Effector CD4-positive, alpha-beta T cell (primary cell): ENCODE measurements around the gene SSH2.

Experiments
- DNase-seq: peaks from one replicate; pipeline ENCODE4 v3.0.0-alpha.2; 2020

SSH2 gene

DNA sequence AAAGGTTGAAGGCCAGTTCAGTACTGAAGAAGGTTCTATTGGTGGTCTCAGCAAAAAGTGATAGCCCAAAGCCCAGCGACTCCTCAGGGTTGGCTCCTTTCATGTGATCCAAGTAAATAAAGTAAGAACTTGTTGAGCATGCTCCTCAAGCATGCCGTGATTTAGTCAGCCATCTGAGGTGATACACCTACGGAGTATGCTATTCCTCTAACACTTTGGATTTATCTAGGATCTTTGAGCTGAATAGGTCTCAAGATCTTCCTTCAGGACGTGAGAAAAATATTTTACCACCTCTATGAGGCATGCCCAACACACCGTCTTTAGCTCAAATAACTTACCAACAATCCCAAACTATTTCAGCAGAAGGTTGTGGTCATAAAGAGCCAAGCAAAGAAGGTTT, 154.0 kb downstream of the SSH2 start:
- no peak for DNase-seq

DNA sequence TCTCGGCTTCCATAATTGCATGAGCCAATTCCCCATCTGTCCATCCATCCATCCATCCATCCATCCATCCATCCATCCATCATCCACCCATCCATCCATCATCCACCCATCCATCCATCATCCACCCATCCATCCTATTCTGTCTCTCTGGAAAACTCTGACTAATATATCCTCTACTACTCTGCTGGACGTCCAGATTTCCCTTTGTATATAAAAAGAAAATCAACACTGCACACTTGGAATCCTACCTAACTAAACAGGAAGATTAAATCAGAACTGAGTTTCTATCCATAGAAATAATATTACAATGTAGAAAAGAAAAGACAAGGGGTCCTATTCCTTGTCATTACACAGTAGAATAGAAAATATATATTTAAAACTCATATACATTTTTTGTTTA, 157.0 kb downstream of the SSH2 start:
- DNase-seq: no peak

DNA sequence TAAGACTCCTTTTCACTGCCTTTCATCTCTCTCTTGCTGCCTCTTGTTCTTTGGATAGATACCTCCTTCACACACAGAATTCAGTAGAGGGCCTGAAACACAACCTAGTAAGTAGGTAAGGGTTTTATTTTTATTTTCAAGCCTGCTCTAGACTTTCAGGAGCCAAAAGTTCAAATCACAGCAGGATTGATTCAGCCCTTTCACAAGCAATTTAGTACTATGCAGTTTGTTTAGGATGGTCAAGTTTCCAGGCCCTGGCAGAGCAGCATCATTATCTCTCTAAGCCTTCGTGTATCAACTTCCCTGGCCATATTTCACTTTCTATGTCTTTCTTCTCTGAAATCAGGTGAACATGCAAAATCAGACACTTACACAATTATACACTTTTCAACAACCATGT, 158.5 kb downstream of the SSH2 start:
- no peak for DNase-seq

DNA sequence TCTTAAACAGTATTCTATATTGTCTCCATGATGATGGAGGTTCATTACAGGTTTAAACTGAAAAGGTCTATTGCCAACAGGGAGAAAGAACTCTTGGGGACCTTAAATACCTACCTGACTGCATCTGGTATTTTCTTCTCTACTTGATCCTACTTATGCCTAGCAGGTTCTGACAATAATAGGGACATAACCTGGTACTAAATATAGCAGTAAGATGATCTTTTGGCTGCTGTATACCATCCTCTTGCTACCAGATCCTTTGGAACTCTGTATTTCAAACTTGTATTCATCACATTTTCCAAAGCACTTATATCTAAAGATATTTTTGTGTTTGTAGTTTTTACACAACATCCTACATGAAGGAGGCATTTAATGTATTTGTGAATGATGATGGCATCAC, 160.8 kb downstream of the SSH2 start:
- no peak for DNase-seq

DNA sequence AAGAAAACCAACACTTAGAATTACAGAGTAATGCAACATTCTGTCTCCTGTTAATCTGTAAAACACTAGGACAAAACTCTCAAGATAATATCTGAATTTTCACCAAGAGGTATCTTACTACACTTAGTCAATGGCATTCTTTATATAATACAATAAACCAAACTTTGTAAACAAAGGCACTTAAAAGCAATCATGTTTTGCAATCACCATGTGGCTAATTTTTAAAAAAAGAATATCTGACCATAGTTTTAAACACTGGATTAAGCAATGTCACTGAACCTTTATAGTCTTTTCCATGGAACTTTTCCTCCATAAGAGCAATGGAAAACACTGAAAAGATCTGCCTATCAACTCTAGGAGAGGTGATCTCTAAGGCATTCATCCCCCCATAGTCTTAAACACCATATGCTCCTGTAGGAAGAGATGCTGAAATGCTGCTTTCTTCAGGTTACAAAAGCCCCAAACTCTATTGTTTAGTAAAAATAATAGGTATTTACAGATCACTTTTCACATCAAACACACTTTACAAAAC, 163.2 kb downstream of the SSH2 start:
- DNase-seq: no peak

DNA sequence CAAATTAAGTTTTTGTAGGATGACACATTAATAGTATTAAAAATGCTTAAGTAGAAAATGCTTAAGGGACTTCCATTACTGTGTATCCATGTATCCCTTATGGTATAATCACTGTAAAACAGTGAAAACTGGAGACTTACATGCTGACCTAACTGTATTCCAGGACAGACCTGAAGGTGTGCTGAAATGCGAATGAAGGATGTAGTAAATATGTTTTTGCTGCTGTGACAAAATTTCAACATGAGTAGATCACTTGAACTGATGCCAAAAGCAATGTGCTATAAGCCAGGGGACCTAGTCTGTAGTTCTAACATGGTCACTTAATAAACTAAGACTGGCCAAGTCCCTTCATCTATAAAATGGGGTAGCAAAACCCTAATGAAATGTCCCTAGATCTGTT, 165.3 kb downstream of the SSH2 start:
- no peak for DNase-seq

DNA sequence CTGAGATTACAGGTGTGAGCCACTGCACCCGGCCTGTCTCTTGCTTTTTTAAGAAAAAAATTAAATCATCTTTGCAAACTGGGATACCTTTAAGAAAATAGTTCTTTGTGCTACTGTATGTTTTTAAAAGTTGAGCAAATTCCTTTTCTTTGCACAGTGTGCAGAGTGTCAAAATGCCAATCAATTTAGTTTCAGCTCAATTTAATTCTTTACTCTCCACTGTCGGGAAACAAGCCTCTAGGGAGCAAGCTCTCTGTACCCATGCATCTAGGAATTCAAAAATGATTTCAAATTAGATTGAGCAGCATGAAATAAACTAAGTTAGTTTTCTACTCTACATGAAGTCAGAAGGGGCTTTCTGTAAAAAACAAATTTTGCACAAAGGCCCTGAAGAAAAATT, 165.8 kb downstream of the SSH2 start:
- DNase-seq: no peak

DNA sequence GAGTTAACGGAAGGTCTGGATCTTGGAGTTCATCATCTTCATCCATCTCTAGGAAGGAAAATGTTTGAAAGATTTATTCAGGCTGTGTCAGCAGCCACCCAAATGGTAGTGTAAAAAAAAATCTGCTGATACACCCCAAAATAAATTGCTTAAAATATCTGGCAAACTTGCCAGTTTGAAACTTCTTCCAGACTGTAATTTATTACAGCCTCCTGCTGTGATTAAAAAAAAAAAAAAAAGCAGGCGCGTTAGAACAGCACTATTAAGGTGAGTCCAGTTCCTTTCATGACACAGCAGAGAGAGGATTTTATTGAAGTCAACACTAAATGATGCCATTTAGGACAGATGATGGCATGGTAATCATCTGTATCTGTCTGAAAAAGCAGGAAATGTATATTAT, 166.8 kb downstream of the SSH2 start:
- DNase-seq: no peak

DNA sequence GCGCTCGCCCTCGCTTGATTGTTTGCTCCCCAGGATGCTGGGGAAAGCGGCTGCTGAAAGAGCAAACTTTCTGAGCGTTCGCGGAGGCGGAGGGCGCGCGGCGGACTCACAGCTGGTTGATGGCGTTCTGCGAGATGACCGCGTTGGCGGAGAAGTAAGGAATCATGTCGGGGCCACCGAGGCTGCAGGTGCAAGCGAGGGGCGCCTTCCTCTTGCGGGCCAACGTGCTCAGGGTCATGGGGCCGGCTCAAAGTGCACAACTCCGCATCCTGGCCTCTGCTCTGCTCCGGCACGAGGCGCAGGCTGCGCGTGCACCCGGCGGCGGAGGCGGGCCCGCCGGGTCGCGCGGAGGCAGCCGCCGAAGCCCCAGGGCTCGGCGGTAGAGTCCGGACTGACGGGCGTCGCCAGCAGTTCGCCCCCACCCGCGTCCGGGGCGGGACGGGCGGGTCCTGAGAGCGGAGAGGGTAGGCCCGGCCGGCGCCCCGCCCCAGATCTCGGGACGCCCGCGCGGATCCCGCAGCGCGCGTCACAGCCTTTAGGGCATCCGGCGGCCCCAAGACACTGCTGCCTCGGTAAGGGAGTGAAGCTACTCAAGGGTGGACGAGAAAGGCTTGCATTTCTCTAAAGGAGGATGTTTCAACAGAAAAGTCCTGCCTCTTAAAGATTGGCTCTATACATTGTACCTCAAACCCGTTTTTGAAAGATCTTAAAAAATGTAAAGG, 168.8 kb downstream of the SSH2 start:
- DNase-seq: peak; percentile 83

DNA sequence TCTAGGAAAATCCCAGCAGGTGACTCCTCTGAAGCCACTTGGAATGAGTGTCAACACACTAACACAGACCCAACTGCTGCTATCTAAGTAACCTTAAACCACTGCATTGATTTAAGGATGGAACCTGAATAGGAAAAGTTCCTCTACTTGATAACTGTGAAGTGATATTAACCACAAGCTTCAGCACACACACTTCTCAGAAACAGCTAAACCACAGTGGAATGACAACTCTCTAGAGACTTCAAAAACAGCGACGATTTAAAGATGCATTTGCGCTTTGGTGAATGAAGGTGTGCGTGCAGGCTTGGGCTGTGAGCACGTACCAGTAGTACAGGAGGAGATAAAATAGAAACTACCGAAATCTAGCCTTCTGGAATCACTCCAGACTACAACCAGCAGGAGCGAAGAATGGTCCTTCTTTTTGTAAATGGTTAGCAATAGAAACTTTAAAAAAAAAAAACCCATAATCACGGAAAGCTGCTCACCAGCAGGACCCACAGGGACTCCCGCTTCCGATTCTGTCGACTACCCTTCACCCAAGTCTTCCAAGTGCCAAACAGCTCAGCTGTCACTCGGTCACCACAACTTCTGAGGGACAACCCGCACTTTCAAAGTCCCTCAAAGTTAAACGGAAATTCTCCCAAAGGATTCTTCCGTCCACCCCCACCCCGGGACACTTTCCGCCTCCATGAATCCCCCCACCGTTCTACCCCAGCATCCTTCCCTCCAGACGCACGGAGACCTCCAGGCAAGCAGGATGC, 169.6 kb downstream of the SSH2 start:
- peak; percentile 37 for DNase-seq

DNA sequence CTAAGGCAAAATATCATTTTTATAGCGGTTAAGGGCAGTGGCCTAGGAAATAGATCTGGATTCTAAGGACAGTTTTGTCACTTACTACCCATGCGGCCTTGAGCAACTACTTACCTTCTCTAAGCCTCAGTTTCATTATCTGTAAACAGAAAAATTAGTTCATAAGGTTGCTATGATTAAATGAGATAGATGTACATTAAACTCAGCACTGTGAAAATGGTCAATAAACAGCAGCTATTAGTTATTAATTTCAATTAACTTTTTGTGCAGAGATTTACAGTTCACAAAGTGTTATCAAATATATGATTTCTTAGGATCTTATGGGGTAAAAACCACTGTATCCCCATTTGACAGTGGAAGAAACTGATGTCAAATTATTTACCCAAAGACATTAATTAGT, 171.8 kb downstream of the SSH2 start:
- no peak for DNase-seq

DNA sequence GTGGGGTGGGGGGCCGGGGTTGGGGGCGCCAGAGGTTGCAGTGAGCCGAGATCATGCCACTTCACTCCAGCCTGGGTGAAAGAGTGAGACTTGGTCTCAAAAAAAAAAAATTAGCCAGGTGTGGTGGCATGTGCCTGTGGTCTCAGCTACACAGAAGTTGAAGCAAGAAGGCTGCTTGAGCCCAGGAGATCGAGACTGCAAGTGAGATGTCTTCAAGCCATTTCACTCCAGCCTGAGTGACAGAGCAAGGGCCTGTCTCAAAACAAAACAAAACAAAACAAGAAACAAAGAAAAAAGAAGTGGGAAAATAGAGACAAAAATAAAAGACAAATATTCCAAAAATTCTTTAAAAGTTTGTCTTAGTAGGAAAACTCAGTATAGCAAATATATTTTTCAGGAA, 172.2 kb downstream of the SSH2 start:
- DNase-seq: no peak

DNA sequence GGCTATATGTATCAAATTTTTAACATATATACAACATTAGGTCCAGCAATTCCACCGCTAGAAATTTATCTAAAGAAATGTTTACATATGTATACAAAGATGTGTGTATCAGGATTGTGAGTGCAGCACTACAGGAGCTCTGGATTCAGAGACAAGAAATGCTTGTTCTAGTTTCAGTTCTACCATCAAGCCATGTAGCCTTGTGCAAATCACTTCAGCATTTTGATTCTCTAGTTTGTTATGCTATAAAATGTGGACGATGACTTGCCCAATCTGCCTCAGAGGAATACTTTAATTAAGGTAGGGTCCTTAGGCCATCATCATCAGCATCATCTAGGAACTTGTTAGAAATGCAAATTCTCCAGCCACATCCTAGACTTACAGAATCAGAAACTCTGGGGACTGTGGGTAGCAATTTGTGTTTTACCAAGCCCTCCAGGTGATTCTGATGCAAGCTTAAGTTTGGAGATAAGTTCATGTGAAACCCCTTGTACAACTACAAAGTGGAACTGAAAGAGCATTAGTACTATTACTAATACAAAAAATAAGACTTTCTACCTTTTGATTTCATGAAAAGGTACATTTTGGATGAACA, 176.1 kb downstream of the SSH2 start:
- no peak for DNase-seq

DNA sequence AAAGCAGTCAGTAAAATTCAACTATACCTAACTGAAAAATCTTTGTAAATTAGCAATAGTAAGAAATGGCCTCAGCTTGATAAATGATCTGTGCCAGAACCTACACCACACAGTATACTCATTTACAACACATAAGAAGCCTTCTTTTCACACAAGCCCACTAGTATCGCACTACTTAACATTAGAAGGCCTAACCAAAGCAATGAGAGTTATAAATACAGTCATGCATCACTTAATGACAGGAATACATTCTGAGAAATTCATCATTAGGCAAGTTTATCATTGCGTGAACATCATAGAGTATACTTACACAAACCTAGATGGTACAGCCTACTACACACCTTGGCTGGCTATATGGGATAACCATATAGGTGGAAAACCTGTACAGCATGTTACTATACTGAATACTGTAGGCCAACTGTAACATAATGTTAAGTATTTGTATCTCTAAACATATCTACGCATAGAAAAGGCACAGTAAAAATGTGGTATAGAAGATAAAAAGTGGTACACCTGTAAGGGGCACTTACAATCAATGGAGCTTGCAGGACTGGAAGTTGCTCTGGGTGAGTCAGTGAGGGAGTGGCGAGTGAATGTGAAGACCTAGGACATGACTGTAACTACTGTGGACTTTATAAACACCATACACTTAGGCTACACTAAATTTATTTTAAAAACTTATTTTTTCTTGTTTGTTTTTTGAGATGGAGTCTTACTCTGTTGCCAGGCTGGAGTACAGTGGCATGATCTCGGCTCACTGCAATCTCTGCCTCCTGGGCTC, 180.8 kb downstream of the SSH2 start:
- DNase-seq: no peak

DNA sequence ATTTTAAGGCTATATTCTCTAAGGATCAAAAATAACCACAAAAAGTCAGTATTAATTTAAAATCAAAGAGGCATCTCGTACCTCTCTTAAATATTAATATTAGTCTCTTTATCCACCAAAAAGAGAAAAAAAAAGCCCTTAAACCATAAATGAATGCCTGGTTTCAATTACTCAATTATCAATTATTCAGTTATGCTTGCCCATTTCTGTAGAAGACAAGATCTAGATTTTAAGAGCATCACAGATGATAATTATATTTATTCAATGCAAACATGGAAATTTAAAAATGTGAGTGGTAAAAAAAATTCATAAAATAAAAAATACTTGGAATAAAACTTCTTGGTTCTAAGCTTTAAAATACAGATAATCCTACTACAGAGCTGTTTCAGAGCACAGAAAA, 181.6 kb downstream of the SSH2 start:
- no peak for DNase-seq

DNA sequence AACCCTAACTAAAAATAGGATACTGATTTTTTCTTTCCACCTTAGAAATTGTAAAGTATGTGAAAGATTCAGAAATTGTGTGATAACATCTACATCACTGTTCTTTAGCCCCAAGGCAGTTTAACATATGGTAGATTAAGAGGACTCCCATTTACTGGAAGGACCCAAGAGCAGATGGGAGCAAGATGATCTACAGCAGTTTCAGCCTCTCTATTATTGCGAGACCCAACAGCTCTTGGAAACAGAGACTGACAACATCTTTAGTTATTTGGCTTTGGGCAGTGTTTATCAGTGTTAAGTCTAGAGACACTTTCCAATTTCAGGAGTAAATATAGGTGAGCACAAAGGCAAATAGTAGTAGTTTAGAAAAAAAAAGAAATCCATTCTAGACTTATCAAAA, 182.4 kb downstream of the SSH2 start:
- DNase-seq: no peak

DNA sequence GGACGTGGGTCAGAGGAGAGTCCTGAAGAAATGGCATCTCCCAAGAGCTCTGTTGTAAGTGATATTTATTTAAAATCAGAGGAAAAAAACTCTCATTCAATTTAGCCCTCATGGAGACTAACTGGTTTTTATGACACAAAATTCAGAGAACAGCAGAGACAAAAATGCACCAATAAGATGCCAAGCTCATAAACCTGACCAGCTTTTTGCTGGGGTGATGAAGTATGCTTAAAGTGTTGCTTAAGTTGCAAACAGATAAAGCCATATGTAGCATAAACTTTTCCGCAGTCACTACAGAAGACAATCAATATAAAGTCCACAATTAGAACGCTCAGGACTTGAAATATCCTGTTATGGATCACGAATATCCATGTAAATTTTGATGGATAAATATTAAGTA, 183.4 kb downstream of the SSH2 start:
- DNase-seq: no peak

DNA sequence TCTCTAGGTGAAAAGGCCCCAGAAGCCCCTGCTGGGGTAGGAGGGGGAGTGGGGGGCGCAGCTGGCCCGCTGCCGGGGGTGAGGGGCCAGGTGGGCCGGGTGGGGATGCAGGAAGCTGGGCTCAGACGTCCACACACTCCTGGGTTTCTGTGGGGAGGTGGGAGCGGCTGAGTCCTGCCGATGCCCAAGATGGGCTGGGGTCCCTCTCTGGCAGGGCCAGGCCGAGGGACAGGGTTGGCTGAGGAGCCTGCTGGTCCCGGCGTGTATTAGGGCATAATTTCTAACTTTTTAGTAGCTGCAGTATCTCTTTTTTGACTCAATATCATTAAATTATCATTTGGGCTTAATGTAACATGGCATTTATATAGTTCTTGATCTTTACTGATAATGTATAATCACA, 185.9 kb downstream of the SSH2 start:
- DNase-seq: no peak

DNA sequence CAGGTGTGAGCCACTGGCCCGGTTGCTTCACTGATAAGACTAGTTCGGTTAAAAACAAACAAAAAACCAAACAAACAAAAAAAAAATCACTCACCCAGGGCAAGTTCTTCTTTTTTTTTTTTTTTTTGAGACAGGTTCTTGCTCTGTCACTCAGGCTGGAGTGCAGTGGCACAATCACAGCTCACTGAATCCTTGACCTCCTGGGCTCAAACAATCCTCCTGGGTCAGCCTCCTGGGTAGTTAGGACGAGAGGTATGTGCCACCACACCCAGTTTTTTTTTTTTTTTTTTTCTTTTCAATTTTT, 187.9 kb downstream of the SSH2 start:
- no peak for DNase-seq

DNA sequence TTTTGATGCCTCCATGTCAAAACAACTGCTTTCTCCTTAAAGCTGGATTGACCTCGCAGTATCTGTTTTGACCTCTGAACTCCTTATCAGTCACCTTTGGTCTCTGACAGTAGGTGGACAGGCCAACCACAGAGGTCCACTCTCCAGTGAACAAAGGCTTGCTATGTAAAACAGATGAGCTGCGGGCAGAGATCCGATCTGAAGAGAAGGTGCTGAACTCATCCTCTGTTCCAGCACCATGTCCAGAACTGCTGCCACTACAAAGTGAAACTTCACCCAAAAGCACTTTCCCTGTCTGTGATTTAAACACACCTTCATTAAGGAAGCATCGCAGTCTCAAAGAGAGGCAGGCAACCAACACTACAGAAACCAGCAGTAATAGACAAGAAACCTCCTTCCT, 190.0 kb downstream of the SSH2 start:
- no peak for DNase-seq

DNA sequence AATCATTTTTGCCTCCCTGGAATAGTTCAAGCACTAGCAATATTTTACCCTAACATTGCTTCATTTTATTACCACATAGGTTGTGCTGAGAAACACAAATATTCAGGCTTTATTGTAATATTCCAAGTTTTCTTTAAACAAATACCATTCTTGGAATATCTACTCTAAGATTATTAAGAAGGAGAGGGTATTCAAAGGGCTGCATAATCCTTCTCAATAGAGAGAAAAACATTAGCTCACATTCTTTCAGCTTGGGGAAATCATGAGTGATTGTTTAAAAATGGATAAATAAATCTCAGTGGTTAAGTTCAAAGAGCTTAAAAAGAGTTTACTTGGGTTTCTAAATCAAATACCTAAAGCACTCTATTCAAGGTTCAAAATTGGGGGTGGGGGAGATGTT, 195.4 kb downstream of the SSH2 start:
- no peak for DNase-seq

DNA sequence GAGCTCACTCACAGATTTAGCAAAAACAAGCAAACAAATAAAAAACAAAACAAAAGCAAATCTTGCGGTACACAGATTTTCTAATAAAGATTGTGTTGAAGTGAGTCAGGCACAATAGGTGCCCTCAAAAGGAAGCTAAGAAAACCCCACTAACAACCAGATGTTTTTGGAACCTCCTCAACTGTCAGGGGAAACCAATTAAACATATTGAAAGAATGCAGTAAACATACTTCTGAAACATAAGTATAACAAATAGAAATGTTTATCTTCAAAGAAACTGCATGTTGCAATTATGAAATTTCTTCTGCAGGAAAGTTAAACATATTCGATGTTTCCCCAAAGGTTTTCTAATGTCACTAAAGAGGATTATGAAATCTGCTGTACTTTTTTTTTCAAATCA, 196.9 kb downstream of the SSH2 start:
- DNase-seq: no peak

DNA sequence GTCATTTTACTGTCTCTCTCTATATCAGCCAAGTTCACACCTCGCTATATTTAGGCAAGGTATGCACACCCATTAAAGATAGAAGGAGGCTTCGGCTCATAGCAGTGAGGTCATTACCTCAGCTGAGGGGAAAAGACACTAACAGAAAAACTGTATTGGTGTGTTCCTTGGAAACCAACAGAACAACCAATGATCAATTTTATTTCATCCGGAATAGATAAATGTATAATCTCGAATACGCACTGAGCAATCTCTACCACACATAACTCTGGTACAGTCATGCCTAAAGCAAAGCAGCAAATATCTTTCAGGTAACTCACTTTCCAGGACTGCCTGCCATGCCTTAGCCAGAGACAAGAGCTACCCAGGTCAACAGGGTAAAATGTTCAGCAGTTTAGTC, 197.4 kb downstream of the SSH2 start:
- DNase-seq: no peak

DNA sequence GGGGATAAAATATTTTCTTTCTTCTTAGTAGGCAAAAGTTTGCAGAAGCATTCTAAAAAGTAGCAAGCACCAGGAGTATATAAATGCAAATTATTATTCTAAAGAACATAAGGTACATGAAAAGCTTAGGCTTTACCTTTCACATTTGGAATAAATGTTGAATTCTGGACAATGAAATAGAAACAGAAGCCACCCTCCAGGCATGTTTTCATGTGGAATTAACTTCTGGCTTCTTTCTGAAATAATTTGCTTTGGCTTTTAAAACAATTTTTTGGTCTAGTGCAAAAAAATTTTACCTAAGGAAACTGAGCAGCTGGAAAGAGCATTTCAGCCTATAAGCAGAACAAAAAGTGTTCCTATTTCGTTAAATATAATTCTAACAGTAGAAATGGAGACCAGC, 197.8 kb downstream of the SSH2 start:
- no peak for DNase-seq
